ENCODE results near the gene SNURF.

The SNURF gene

DNA sequence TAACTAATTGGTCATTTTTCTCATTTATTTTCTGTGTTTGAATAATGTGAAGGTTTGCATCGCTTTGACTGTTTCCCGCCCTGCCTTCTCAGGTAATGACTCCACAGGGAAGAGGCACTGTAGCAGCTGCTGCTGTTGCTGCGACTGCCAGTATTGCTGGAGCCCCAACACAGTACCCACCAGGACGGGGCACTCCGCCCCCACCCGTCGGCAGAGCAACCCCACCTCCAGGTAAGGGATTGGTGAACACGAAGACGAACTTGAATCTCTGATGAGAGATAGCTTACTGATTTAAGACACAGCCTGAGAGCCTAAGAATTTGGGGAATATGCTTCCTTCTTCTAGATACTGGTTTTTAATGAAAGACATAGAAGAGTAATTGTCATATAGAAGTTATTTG, 22.9 kb downstream of the SNURF start:
- TF ChIP-seq CSDC2 (CRISPR knock-in tag; IDR thresholded peaks at IDR 0.05) = no peak
- TF ChIP-seq ZFP30 (CRISPR knock-in tag; IDR thresholded peaks at IDR 0.05) = no peak
- TF ChIP-seq PPARA (CRISPR knock-in tag; IDR thresholded peaks at IDR 0.05; ENCODE audit: borderline replicate concordance) = no peak
- no peak for TF ChIP-seq GLIS3 (CRISPR knock-in tag; IDR thresholded peaks at IDR 0.05)
- TF ChIP-seq, protein P1, sequence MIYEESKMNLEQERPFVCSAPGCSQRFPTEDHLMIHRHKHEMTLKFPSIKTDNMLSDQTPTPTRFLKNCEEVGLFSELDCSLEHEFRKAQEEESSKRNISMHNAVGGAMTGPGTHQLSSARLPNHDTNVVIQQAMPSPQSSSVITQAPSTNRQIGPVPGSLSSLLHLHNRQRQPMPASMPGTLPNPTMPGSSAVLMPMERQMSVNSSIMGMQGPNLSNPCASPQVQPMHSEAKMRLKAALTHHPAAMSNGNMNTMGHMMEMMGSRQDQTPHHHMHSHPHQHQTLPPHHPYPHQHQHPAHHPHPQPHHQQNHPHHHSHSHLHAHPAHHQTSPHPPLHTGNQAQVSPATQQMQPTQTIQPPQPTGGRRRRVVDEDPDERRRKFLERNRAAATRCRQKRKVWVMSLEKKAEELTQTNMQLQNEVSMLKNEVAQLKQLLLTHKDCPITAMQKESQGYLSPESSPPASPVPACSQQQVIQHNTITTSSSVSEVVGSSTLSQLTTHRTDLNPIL (CRISPR knock-in tag; IDR thresholded peaks at IDR 0.05; ENCODE audit: low read depth) = no peak
- TF ChIP-seq, protein P2, sequence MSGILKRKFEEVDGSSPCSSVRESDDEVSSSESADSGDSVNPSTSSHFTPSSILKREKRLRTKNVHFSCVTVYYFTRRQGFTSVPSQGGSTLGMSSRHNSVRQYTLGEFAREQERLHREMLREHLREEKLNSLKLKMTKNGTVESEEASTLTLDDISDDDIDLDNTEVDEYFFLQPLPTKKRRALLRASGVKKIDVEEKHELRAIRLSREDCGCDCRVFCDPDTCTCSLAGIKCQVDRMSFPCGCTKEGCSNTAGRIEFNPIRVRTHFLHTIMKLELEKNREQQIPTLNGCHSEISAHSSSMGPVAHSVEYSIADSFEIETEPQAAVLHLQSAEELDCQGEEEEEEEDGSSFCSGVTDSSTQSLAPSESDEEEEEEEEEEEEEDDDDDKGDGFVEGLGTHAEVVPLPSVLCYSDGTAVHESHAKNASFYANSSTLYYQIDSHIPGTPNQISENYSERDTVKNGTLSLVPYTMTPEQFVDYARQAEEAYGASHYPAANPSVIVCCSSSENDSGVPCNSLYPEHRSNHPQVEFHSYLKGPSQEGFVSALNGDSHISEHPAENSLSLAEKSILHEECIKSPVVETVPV (CRISPR knock-in tag; IDR thresholded peaks at IDR 0.05) = no peak
- no peak for TF ChIP-seq ARNTL (CRISPR knock-in tag; IDR thresholded peaks at IDR 0.05; ENCODE audit: borderline replicate concordance, low read depth)
- TF ChIP-seq TOX (CRISPR knock-in tag; IDR thresholded peaks at IDR 0.05; ENCODE audit: borderline replicate concordance) = no peak
- no peak for TF ChIP-seq ISL1 (CRISPR knock-in tag; IDR thresholded peaks at IDR 0.05)
- no peak for TF ChIP-seq RARB (CRISPR knock-in tag; IDR thresholded peaks at IDR 0.05)
- TF ChIP-seq TCF4 (CRISPR knock-in tag; IDR thresholded peaks at IDR 0.05; ENCODE audit: borderline replicate concordance) = no peak
- TF ChIP-seq ZNF565 (CRISPR knock-in tag; conservative IDR thresholded peaks at IDR 0.05; ENCODE audit: low read depth) = no peak
- TF ChIP-seq OSR1 (CRISPR knock-in tag; IDR thresholded peaks at IDR 0.05) = no peak
- no peak for TF ChIP-seq BACH2 (CRISPR knock-in tag; IDR thresholded peaks at IDR 0.05; ENCODE audit: borderline replicate concordance)
- TF ChIP-seq, protein P3, sequence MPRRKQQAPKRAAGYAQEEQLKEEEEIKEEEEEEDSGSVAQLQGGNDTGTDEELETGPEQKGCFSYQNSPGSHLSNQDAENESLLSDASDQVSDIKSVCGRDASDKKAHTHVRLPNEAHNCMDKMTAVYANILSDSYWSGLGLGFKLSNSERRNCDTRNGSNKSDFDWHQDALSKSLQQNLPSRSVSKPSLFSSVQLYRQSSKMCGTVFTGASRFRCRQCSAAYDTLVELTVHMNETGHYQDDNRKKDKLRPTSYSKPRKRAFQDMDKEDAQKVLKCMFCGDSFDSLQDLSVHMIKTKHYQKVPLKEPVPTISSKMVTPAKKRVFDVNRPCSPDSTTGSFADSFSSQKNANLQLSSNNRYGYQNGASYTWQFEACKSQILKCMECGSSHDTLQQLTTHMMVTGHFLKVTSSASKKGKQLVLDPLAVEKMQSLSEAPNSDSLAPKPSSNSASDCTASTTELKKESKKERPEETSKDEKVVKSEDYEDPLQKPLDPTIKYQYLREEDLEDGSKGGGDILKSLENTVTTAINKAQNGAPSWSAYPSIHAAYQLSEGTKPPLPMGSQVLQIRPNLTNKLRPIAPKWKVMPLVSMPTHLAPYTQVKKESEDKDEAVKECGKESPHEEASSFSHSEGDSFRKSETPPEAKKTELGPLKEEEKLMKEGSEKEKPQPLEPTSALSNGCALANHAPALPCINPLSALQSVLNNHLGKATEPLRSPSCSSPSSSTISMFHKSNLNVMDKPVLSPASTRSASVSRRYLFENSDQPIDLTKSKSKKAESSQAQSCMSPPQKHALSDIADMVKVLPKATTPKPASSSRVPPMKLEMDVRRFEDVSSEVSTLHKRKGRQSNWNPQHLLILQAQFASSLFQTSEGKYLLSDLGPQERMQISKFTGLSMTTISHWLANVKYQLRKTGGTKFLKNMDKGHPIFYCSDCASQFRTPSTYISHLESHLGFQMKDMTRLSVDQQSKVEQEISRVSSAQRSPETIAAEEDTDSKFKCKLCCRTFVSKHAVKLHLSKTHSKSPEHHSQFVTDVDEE (CRISPR knock-in tag; IDR thresholded peaks at IDR 0.05) = no peak
- ATAC-seq = no peak

DNA sequence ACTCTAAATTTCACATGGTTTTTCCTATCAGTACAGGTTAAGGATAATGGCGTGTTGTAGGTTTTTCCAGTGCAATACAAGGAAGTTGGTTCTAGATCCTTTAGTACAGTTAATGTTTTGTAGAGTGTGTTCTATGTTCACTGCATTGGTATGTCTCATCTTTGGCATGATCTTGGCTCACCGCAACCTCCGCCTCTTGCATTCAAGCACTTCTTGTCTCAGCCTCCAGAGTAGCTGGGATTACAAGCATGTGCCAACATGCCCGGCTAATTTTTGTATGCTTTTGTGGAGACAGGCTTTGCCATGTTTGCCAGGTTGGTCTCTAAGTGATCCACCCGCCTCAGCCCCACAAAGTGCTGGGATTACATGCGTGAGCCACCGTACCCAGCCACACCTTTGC, 30.4 kb downstream of the SNURF start:
- TF ChIP-seq GLIS3 (CRISPR knock-in tag; IDR thresholded peaks at IDR 0.05) (no peak), TCF4 (CRISPR knock-in tag; IDR thresholded peaks at IDR 0.05; ENCODE audit: borderline replicate concordance) (no peak), RARB (CRISPR knock-in tag; IDR thresholded peaks at IDR 0.05) (no peak), PPARA (CRISPR knock-in tag; IDR thresholded peaks at IDR 0.05; ENCODE audit: borderline replicate concordance) (no peak), TOX (CRISPR knock-in tag; IDR thresholded peaks at IDR 0.05; ENCODE audit: borderline replicate concordance) (no peak), SNAI2 (CRISPR knock-in tag; IDR thresholded peaks at IDR 0.05) (no peak), ZNF8 (CRISPR knock-in tag; IDR thresholded peaks at IDR 0.05) (no peak), ZFP3 (CRISPR knock-in tag; IDR thresholded peaks at IDR 0.05) (no peak), ISL1 (CRISPR knock-in tag; IDR thresholded peaks at IDR 0.05) (no peak), ESRRG (CRISPR knock-in tag; IDR thresholded peaks at IDR 0.05) (no peak), ZNF70 (CRISPR knock-in tag; IDR thresholded peaks at IDR 0.05) (no peak), CSDC2 (CRISPR knock-in tag; IDR thresholded peaks at IDR 0.05) (no peak), OSR1 (CRISPR knock-in tag; IDR thresholded peaks at IDR 0.05) (no peak)
- TF ChIP-seq, protein P4, sequence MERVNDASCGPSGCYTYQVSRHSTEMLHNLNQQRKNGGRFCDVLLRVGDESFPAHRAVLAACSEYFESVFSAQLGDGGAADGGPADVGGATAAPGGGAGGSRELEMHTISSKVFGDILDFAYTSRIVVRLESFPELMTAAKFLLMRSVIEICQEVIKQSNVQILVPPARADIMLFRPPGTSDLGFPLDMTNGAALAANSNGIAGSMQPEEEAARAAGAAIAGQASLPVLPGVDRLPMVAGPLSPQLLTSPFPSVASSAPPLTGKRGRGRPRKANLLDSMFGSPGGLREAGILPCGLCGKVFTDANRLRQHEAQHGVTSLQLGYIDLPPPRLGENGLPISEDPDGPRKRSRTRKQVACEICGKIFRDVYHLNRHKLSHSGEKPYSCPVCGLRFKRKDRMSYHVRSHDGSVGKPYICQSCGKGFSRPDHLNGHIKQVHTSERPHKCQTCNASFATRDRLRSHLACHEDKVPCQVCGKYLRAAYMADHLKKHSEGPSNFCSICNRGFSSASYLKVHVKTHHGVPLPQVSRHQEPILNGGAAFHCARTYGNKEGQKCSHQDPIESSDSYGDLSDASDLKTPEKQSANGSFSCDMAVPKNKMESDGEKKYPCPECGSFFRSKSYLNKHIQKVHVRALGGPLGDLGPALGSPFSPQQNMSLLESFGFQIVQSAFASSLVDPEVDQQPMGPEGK (CRISPR knock-in tag; IDR thresholded peaks at IDR 0.05; ENCODE audit: borderline replicate concordance) = no peak
- TF ChIP-seq, protein P3 (CRISPR knock-in tag; IDR thresholded peaks at IDR 0.05) = no peak
- TF ChIP-seq, protein P5, sequence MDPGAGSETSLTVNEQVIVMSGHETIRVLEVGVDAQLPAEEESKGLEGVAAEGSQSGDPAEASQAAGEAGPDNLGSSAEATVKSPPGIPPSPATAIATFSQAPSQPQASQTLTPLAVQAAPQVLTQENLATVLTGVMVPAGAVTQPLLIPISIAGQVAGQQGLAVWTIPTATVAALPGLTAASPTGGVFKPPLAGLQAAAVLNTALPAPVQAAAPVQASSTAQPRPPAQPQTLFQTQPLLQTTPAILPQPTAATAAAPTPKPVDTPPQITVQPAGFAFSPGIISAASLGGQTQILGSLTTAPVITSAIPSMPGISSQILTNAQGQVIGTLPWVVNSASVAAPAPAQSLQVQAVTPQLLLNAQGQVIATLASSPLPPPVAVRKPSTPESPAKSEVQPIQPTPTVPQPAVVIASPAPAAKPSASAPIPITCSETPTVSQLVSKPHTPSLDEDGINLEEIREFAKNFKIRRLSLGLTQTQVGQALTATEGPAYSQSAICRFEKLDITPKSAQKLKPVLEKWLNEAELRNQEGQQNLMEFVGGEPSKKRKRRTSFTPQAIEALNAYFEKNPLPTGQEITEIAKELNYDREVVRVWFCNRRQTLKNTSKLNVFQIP (CRISPR knock-in tag; IDR thresholded peaks at IDR 0.05; ENCODE audit: borderline replicate concordance, low read depth) = no peak
- TF ChIP-seq, protein P1 (CRISPR knock-in tag; IDR thresholded peaks at IDR 0.05; ENCODE audit: low read depth) = no peak
- ATAC-seq = no peak
